Measurements from ENCODE around the gene SH3PXD2B.
"Not testable (repeated sequence)": the region's sequence is repeated elsewhere in the genome, so short reads cannot be mapped to it uniquely, and the experiment has no call there.

Gene SH3PXD2B

GRCh38 chr5:172374783-172375182 lies 79.5 kb downstream of the SH3PXD2B start:
- FAIRE-seq (no peak), DNase-seq (ENCODE audit: insufficient read length, low spot score) (no peak)

GRCh38 chr5:172373680-172374079 lies 80.6 kb downstream of the SH3PXD2B start:
- DNase-seq (ENCODE audit: insufficient read length, low spot score) (no peak), FAIRE-seq (no peak)

DNA sequence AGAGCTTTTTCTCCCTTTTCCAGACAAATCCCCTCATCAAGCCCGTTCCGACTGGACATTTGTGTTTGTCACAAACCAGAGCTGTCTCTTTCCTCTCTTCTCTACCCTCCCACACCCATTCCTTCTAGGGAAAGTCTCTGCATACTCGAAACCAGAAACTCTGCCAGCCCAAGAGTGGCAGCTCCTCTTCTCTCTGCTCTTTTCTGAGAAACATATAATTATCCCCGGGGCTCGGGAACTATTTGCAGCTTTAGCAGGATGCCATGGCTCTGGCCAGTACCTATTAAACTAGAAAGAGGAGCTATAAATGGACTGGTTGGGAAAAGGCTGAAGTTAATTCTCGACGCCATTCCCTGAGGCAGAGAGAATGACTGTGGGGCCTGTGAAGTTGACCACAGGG lies 82.6 kb downstream of the SH3PXD2B start:
- FAIRE-seq: no peak

DNA sequence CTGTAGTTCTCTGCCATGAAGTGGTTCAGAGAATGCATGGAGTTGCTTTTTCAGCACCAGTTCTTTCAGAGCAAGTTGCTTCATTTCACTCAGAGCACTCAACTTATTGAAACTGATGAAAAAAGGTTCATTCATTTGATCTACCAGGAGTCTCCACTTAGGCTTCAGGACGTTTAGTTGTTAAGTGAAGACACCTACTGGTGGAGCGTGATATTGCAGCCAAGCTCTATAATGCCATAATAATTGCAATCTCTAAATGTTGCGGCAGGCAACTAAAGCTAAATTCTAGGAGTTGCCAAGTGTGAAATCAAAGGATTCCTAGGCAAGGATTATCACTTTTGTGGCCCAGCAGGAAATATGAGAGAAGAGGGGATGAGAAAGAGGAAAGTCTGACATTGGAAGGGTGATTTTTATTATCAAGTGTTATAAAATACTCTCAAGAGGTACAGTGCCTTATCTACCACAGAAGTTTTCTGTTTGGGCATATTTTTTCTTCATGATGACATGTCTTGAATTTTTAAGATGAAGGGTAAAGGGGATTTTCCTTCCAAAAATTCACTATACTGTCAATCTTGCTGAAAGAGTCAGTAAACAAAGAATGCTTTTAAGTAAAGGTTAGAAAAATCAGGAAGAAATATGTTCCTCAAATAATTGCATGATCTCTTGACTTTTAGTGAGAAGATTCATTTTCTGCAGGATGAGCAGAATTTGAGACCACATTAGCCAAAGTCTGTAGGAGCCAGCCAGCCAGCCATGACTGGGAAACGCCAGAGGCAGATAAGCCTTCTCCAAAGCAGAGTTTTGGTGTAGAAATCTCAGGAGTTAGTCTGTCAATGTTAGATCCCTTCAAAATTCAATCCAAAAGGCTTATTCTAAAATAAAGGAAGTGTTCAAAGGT lies 83.4 kb downstream of the SH3PXD2B start:
- DNase-seq (ENCODE audit: insufficient read length, low spot score) (peak; percentile 9), FAIRE-seq (no peak)

More for the DNA sequence above, 82.6 kb downstream of the SH3PXD2B start:
- no peak for DNase-seq (ENCODE audit: insufficient read length, low spot score)

DNA sequence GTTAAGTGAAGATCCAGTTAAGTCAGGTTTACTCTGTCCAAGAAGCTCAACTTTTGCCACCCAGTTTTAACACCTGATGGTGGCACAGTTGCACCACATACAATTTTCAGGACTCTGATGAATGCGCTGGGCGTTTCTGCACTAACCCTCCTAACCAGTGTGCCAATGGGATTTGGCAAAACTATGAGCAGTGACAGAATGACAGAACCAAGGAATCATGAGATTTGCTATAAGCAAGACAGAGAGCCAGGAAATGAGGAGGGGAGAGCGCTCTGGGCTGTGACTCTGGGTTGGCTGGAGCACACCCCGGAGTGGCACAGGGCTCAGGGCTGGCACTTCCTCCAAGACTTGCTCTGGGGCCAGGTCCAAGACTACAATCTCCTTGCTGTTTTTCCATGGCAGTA lies 84.1 kb downstream of the SH3PXD2B start:
- FAIRE-seq (no peak), DNase-seq (ENCODE audit: insufficient read length, low spot score) (no peak)

GRCh38 chr5:172368699-172369098 lies 85.6 kb downstream of the SH3PXD2B start:
- FAIRE-seq; DNase-seq (ENCODE audit: insufficient read length, low spot score): not testable (repeated sequence)

- DNase-seq (ENCODE audit: insufficient read length, low spot score) (no peak), FAIRE-seq (no peak)
Observed at GRCh38 chr5:172365948-172366608, 88.2 kb downstream of the SH3PXD2B start.

DNA sequence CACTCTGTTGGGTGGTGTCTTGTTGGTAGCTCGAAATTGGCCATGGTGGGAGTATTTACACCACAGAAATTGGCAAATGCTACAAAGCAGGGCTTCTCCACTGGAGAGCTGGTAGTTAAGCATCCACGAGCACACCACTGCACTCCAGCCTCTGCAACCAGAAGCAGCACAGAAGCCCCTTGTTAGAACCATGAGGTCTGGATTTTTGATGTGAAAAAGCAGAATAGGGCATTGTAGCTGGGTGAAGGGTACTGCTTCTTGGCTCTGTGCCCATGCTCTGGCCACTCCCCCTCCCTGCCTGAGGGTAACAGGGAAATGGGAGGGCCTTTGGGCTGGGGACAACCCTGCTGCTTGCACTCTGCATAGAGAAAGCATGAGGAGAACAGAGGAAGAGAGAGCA lies 89.6 kb downstream of the SH3PXD2B start:
- DNase-seq (ENCODE audit: insufficient read length, low spot score) (no peak), FAIRE-seq (no peak)

DNA sequence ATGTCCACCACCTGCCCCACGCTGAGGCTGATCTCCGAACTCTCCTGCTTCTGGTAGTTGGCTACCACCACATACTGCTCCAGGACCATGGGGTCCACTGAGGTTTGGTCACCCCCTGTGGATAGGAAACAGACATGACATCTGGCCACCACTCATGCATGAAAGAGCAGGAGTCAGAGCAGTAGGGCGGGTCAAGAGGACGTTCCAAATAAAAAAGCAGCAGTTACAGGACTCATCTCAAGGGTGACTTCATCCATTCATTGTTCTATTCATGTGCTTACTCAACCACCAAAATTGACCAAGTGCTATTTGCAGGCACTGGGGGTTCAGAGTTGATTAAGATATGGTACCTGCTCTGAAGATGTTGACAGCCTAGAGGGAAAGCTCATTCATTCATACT lies 91.6 kb downstream of the SH3PXD2B start:
- DNase-seq (ENCODE audit: insufficient read length, low spot score): no peak
- FAIRE-seq: no peak

GRCh38 chr5:172361566-172362238 lies 92.6 kb downstream of the SH3PXD2B start:
- no peak for FAIRE-seq
- no peak for DNase-seq (ENCODE audit: insufficient read length, low spot score)

DNA sequence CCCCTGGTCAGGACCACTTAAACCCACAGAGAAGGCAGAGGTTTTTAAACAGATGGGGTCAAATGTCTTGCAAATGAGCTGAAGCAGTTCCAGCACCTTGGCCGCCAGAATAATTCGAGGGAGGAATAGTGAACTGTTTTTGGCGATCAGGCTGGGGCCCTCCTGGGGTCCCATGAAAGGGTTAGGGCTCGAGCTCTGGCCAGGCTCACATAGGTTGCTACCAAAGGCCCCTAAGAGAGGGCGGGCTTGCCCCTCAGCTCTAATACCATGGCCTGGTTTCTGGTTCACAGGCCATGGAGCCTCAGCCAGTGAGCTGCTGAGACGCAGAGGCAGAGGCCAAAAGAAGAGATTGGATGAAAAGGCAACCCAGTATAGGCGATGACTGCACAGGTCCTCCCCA lies 96.0 kb downstream of the SH3PXD2B start:
- no peak for FAIRE-seq
- no peak for DNase-seq (ENCODE audit: insufficient read length, low spot score)

GRCh38 chr5:172356527-172356926 lies 97.8 kb downstream of the SH3PXD2B start:
- DNase-seq (ENCODE audit: insufficient read length, low spot score) (no peak), FAIRE-seq (no peak)

- DNase-seq (ENCODE audit: insufficient read length, low spot score): no peak
Observed at GRCh38 chr5:172356047-172356446, 98.3 kb downstream of the SH3PXD2B start.

GRCh38 chr5:172353846-172354245 lies 100.5 kb downstream of the SH3PXD2B start:
- DNase-seq (ENCODE audit: insufficient read length, low spot score): no peak
- FAIRE-seq: no peak

More at GRCh38 chr5:172356047-172356446, 98.3 kb downstream of the SH3PXD2B start:
- FAIRE-seq: no peak

DNA sequence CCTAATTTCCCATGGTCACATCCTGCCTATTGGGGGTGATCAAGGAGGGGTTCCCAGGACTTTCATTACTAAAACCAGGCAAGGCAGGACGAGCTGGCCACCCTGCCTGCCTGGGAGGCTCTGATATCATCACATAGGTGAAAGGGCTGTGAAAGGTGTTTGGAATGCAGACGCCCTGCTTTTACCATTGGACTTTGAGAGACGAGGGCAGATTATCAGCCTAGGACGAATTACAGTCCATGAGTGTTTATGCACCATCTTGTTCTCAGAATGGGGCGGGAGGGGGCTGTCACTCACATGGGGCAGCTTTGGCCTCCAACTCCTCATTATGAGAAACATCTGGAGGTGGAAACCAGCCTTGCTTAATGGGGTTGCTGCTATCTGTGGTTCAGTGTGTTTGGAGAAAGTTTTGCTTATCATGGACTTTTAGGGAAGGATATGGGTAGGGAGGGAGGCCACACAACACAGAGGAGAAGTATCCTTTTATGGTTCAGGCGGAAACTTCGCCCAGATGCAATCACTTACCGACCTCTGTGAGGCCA lies 101.0 kb downstream of the SH3PXD2B start:
- FAIRE-seq (no peak), DNase-seq (ENCODE audit: insufficient read length, low spot score) (no peak)

DNA sequence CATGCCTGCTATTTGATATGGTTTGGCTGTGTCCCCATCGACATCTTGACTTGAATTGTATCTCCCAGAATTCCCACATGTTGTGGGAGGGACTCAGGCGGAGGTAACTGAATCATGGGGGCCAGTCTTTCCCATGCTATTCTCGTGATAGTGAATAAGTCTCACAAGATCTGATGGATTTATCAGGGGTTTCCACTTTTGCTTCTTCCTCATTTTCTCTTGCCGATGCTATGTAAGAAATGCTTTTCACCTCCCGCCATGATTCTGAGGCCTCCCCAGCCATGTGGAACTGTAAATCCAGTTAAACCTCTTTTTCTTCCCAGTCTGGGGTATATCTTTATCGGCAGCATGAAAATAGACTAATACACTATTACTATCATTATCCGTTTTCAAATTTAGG lies 101.8 kb downstream of the SH3PXD2B start:
- not testable (repeated sequence) for DNase-seq (ENCODE audit: insufficient read length, low spot score); FAIRE-seq

DNA sequence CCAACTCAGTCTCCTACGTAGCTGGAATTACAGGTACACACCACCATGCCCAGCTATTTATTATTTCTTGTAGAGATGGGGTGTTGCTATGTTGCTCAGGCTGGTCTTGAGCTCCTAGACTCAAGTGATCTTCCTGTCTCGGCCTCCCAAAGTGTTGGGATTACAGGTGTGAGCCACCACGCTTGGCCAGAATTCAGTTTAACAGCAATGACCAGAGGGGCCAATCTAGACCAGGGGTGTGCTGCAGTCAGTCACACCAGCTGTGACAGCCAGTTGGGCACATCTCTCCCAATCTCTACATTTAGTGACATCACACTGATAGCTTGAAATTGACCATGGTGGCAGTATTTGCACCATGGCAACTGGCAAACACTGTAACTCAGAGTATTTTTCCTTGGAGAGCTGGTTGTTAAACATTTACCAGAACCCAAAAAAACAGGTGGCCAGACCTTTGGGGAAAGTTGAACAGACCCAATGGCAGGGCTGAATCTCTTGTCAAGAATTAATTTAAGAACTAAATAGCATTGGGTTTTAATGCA lies 103.0 kb downstream of the SH3PXD2B start:
- DNase-seq (ENCODE audit: insufficient read length, low spot score) (no peak), FAIRE-seq (no peak)

DNA sequence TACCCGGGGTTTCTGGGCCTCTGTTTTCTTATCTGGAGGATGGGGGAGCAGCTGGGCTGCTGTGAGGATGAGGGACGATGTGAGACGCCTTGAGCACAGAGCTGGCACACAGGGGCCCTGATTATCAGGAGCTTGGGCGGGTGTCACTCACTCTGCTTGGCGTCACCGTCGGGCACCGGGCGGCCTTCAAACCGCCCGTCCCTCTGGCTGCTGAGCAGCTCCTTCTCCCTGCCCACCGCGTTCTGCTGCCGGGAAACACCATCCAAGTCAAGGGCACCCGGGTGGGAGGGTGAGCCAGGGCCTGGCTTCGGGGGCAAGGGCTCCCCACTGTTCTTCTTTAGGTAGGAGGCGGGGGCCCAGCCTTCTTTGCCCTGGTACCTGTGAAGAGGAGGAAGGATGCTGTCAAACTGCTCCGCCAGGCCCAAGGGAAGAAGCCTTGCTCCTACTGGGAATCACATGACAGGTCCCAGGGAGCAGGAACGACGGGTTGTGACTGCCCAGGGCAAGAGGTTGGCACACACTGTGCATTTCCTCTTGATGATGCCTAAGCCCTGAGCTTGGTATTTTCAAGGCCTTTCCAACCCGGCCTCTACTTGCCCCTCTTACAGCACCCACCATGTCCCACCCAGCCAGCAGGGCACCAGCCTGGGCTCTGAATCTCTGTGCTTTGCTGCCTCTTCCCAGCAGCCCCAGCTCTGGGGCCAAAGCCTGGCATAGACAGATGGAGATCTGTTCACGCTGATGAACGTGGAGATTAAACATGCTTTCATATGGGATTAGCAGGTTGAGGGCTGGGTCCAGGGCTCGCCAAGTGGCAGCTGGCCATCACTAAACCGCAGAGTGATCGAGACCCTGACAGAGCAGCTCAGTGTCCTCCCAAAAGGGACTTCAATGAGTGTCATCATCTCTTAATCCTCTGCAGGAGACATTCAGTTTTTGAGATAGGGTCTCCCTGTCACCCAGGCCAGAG lies 103.8 kb downstream of the SH3PXD2B start:
- DNase-seq (ENCODE audit: insufficient read length, low spot score) (no peak), FAIRE-seq (no peak)

- FAIRE-seq; DNase-seq (ENCODE audit: insufficient read length, low spot score): not testable (repeated sequence)
Observed at GRCh38 chr5:172348733-172349132, 105.6 kb downstream of the SH3PXD2B start.

DNA sequence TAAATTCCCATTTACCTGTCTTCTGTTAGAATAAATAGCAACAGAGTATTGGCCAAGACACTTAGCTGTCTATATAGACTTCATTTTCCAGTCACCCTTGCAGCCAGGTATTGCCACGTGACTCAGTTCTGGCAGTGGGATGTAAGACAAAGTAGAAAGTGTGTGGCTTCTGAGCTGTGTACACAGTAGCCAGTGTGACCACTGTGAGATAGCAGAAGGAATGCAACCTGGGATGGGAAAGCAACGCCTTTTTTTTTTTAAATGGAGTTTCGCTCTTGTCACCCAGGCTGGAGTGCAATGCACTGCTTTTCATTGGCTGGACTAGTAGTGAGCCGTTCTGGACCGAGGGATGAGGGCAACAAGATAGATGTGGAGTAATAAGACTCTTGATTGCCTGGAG lies 106.2 kb downstream of the SH3PXD2B start:
- FAIRE-seq (no peak), DNase-seq (ENCODE audit: insufficient read length, low spot score) (no peak)
